HG02678 (cell line): ENCODE measurements around the gene PIK3R6.
"Not testable (repeated sequence)": the region's sequence is repeated elsewhere in the genome, so short reads cannot be mapped to it uniquely, and the experiment has no call there.

Experiments
- ATAC-seq: cut with Tn5 transposase; IDR thresholded peaks from one replicate; pipeline ENCODE4 v1.9.1; 2021; ENCODE audit warnings: mild to moderate bottlenecking, moderate library complexity; ENCODE audit not compliant: unreplicated experiment

The PIK3R6 gene

DNA sequence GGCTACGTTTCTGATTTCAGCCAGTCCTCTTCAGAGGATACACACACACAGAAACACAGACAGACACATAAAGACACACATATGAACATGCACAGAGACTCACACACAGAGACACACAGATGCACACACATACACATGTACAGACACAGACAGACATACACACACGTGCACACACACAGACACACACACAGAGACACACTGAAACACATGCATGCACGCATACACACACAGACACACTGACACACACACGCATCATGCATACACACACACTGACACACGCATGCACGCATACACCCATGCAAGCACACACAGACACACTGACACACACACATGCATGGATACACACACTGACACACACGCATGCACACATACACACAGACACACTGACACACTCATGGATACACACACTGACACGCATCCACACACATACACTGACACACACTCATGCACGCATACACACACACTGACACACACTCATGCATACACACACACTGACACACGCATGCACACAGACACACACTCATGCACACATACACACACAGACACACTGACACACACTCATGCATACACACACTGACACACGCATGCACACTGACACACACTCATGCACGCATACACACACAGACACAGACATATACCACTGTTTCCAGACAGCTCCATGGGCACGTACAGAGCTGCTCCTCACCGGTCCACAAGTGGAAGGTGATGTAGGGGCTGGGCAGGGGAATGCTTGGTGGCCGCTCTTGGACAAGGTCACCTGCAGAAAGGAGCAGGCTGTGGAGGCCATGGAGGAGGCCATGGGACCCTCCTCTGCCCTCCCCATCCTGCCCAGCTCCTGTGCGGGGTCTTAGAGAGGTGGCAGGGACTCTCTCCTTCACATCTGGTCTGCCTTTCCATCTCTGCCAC lies 38.2 kb downstream of the PIK3R6 start:
- no peak for ATAC-seq

DNA sequence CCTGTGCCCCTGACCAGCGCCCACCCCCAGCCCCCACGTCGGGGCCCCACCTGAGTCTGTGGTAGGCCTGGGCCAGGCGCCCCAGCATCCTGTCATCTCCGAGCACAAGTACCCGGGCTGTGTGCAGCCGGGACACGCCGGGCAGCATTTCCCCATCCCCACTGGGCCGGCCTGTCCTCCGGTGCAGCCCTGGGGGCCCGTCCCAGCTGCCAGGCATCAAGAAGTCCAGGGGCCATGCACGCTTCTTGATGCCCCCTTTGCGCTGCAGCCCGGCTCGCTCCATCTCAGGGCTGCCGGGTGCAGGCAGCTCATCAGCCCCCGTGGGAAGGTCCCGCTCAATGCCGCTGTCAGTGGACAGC lies 39.0 kb downstream of the PIK3R6 start:
- ATAC-seq: no peak

GRCh38 chr17:8826808-8827435 lies 40.6 kb downstream of the PIK3R6 start:
- no peak for ATAC-seq

GRCh38 chr17:8825802-8826201 lies 41.7 kb downstream of the PIK3R6 start:
- ATAC-seq: no peak

DNA sequence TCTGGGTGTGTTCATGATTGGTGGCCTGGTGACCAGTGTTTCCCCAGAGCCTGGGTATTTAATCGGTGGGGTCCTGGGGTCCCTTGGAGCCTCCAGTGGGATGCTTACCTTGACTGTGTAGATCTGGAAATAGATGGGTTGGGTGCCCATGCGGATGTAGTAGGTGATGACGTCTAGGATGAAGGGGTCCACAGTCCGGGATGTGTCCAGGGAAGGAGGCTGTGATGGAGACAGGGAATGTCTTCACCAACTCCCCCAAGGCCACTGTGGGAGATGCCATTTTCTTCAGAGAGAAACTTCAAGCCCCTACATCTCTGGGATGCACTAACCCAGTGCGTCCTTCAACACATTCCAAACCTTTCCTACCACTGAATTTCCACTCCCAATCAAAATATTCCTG lies 44.2 kb downstream of the PIK3R6 start:
- no peak for ATAC-seq

- ATAC-seq: no peak
These were observed 45.0 kb downstream of the PIK3R6 start for GRCh38 chr17:8822401-8823035.

DNA sequence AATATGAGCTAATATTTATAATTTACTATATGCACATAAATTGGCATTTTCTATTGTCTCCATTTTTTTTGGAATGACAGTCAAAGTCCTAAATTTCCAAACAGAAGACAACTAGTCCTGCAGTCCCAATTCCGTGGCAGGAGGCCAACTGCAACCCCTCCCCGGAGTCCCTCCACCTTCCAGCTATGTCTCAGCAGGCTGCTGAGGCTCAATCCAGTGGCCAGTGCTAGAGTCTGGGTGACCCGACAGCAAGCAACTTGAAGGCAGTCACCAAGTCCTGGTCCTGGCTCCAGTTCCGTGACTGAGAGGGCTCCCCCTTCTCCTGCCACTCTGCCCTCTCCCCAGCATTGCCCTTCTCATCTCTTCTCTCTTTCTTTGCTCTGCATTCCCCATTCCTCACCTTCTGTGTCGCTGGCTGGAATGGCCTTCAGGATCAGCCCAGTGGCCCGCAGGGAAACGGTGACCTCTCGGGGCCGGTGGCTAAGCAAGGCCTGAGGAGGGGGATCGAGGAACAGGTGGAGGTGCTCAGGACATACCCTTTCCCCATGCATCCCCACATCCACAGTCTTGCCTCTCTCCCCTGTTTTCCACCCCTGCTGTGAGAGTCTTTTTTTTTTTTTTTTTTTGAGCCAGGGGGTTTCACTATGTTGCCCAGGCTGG lies 45.9 kb downstream of the PIK3R6 start:
- no peak for ATAC-seq

DNA sequence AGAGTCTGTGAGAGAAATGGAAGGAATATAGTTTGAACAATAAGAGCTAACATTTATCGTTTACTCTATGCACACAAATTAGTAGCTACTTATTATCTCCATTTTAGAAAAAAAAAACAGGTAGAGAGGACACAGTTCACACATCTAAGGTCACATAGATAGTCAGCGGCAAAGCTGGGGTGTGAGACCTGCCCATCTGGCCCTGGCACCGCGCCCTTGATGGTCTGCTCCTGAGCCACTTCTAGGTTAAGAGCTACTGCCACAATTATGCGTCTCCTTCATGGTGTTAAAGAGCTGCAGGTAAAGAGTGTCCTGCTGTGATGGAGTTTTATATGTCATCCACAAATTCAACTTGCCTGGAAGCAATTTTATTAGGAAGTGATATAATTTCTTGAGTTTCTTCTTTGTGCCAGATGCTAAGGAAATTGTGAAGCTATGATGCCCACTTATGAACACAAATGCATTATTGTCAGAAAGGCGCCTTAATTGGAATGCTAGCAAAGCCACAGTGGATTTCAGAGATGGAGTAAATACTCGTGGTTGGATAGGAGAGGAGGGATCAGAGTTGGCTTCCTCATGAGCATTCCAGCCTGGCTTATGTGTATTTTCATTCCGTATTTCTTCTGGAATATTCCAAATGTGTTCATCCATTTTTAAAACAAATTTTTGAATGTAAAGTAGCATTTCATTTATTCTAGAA lies 47.0 kb downstream of the PIK3R6 start:
- ATAC-seq: no peak

DNA sequence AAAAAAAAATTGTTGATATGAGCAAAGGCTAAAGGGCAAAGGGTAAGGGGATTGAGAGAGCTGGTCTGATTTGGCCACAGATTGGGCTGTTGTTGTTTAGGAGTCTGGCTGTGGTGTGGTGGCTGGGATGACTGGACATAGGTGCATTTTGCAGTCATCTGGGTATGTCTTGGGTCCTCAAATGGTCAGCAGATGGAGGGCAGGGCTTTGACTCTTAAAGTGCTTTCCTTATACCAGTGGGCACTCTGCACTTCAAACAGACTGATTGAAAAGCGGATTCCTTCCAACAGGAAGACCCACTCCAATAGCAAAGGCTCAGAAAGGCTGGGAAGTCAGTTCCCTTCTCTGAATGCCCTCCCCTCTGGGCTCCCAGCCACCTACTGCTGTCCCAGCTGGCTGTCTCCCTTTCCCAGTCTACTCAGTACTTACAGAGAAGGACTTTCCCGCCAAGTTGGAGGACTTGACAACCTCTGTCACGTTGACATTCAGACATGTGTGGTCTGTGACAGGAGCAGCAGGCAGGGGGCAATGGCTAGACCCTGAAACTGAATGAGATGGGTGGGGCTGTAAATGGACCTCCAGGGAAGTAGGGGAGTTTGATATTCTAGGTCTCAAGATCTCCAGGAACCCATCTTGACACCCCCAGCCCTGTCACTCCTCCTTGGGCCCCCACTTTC lies 48.7 kb downstream of the PIK3R6 start:
- no peak for ATAC-seq

GRCh38 chr17:8818047-8818446 lies 49.4 kb downstream of the PIK3R6 start:
- no peak for ATAC-seq

- ATAC-seq: peak; percentile 84
These were observed 60.4 kb downstream of the PIK3R6 start for GRCh38 chr17:8806926-8807550.

- ATAC-seq: no peak
These were observed 61.1 kb downstream of the PIK3R6 start for GRCh38 chr17:8806253-8806925.

DNA sequence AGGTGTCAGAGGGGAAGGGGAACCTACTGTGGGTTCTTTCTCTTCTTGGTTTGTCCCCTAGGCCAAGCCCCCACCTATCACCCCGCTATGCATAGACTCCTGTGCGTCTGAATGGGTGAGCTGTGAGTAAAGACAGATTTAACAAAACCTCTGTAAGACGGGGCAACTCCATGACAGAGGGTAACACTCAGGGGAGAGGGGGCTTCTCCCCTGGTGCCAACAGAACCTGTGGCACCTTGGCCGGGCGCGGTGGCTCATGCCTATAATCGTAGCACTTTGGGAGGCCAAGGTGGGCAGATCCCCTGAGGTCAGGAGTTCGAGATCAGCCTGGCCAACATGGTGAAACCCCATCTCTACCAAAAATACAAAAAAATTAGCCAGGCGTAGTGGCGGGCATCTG lies 62.1 kb downstream of the PIK3R6 start:
- not testable (repeated sequence) for ATAC-seq

GRCh38 chr17:8803531-8804420 lies 63.7 kb downstream of the PIK3R6 start:
- no peak for ATAC-seq

DNA sequence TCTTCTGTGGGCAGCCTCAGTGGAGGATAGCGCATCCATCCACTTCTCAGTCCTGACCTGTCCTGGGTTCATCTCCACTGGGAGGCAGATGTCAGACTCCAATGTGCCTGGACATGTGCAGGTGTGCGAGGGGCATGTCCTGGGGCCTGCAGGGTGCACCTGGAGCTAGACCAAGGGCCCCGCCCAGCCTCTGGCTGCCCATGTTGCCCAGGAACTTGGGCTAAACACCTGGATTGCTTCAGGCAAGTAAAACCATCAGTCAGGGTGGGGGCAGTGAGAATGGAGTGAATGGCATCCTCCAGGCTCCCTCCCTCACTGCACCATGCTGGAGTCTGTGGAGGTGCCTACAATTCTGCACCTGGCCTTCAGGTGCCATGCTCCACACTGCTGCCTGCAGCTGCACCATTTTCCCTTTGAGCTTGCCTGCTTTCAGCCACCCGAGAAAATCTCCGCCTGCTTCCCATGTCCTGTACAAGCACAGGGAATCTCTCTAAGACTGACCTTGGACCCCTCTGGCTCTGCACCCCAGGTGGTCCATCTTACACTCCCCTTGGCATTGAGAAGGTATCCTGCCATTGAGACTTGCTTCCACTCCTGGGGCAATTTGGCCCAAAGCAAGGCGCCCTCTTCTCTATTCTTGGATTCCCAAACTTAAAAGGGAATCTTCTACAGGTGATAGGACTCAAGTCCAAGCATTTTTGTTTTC lies 66.2 kb downstream of the PIK3R6 start:
- no peak for ATAC-seq

DNA sequence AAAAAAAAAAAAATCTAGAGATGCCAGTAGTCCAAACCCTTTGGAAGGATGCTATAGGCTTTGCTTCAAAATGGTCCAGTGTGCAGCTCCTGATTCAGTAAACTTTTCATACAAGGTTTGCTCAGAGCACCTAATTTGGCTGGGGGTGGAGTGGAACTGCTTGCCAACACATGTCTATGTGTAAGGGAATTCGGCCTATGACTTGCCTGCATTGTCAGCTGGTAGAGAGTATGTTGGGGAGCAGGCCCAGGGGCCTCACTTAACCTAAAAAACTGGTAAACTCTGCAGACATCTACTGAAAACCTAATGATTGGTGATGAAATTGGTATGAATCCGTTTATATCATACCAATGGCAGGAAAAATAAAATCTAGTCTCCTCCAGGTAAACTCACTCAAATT lies 66.8 kb downstream of the PIK3R6 start:
- ATAC-seq: no peak

- no peak for ATAC-seq
These were observed 67.8 kb downstream of the PIK3R6 start for GRCh38 chr17:8799570-8800212.
